WERI-Rb-1 (cell line): ENCODE measurements around the gene EIF4E2.

Experiments
- DNase-seq: peaks from one replicate; pipeline ENCODE4 v3.0.0-alpha.2; 2020
- H3K27ac ChIP-seq: fragments of 250-450 bp; sonication (Bioruptor Pico); 2 replicates; pipeline ENCODE4 v1.5.1; 2020; ENCODE audit warnings: mild to moderate bottlenecking, moderate library complexity
- H3K27me3 ChIP-seq: fragments of 250-450 bp; sonication (Bioruptor Pico); 2 replicates; pipeline ENCODE4 v1.5.1; 2021; ENCODE audit warnings: mild to moderate bottlenecking, low read depth, moderate library complexity; ENCODE audit not compliant: insufficient read depth, severe bottlenecking
- H3K36me3 ChIP-seq: fragments of 250-450 bp; sonication (Bioruptor Pico); 2 replicates; pipeline ENCODE4 v1.5.1; 2020; ENCODE audit warnings: mild to moderate bottlenecking, moderate library complexity
- H3K4me3 ChIP-seq: 2 replicates; pipeline ENCODE4 v1.5.1; 2011; ENCODE audit warnings: low read depth, mild to moderate bottlenecking, control low read depth, low read length
- H3K9me3 ChIP-seq: fragments of 250-450 bp; sonication (Bioruptor Pico); 2 replicates; pipeline ENCODE4 v1.5.1; 2021; ENCODE audit warnings: mild to moderate bottlenecking, moderate library complexity; ENCODE audit not compliant: severe bottlenecking
- CTCF ChIP-seq: IDR thresholded peaks from 2 replicates; pipeline ENCODE4 v1.5.1; 2011; ENCODE audit warnings: low read depth, mild to moderate bottlenecking, control low read depth, inconsistent platforms, low read length

EIF4E2 gene

GRCh38 chr2:232604535-232604934 is 54.0 kb downstream of the EIF4E2 start:
- H3K9me3 ChIP-seq: no peaks in the 10 kb centered on the region
- DNase-seq: no peak
- no peak overlapping the region for H3K4me3 ChIP-seq
- H3K27ac ChIP-seq: no peak overlapping the region
- no peaks in the 10 kb centered on the region for H3K36me3 ChIP-seq
- no peaks in the 10 kb centered on the region for H3K27me3 ChIP-seq
- TF ChIP-seq CTCF: no peak

- no peak for TF ChIP-seq CTCF
- no peak overlapping the region for H3K4me3 ChIP-seq
- no peak for DNase-seq
- no peaks in the 10 kb centered on the region for H3K36me3 ChIP-seq
- H3K27ac ChIP-seq: no peak overlapping the region
- no peaks in the 10 kb centered on the region for H3K27me3 ChIP-seq
- H3K9me3 ChIP-seq: no peaks in the 10 kb centered on the region
These were observed 56.5 kb downstream of the EIF4E2 start for GRCh38 chr2:232607011-232607410.

- no peak for DNase-seq
- H3K9me3 ChIP-seq: no peaks in the 10 kb centered on the region
- no peak overlapping the region for H3K27ac ChIP-seq
- H3K4me3 ChIP-seq: no peak overlapping the region
- H3K27me3 ChIP-seq: no peaks in the 10 kb centered on the region
- TF ChIP-seq CTCF: no peak
- no peaks in the 10 kb centered on the region for H3K36me3 ChIP-seq
These were observed 59.1 kb downstream of the EIF4E2 start for GRCh38 chr2:232609607-232610006.

- Histone ChIP-seq H3K9me3 (no peaks in the 10 kb centered on the region), H3K36me3 (no peaks in the 10 kb centered on the region), H3K27ac (no peak overlapping the region), H3K4me3 (no peak overlapping the region), H3K27me3 (no peaks in the 10 kb centered on the region)
- DNase-seq: no peak
- no peak for TF ChIP-seq CTCF
These were observed 59.6 kb downstream of the EIF4E2 start for GRCh38 chr2:232610081-232610480.

GRCh38 chr2:232611061-232611460 is 60.6 kb downstream of the EIF4E2 start:
- no peak overlapping the region for H3K4me3 ChIP-seq

More at GRCh38 chr2:232611061-232611460, 60.6 kb downstream of the EIF4E2 start:
- no peak for DNase-seq
- TF ChIP-seq CTCF: no peak
- H3K36me3 ChIP-seq: no peaks in the 10 kb centered on the region
- no peaks in the 10 kb centered on the region for H3K27me3 ChIP-seq
- no peak overlapping the region for H3K27ac ChIP-seq
- H3K9me3 ChIP-seq: no peaks in the 10 kb centered on the region
